Aorta (tissue), 5 donors: ENCODE measurements around the gene B4GALT3. TPM values are rescaled to one million over a fixed set of nuclear protein-coding genes. Genes with fewer than 3 reads are reported as not detected.

Source experiments
- ATAC-seq: fragments of 200-7000 bp; cut with Tn5 transposase; one replicate; pipeline ENCODE4 v1.9.1; 2022; ENCODE audit warnings: moderate library complexity; ENCODE audit not compliant: low FRiP score
- DNase-seq, 2 donors: peaks; one replicate each; pipeline ENCODE4 v3.0.0-alpha.2; 2020
- H3K27ac ChIP-seq, 2 donors: one replicate each; pipeline ENCODE4 v1.5.1; 2013; ENCODE audit warnings: low read length in 2 of 2, mild to moderate bottlenecking in 2 of 2, moderate library complexity in 2 of 2, control low read depth in 1 of 2, inconsistent platforms in 1 of 2, low read depth in 1 of 2
- H3K27me3 ChIP-seq, 2 donors: one replicate each; pipeline ENCODE4 v1.6.1; 2013; ENCODE audit warnings: control low read depth in 1 of 2, low read length in 1 of 2, mild to moderate bottlenecking in 1 of 2, moderate library complexity in 1 of 2; ENCODE audit not compliant: insufficient read depth in 2 of 2, control insufficient read depth in 1 of 2
- H3K36me3 ChIP-seq, 2 donors: one replicate each; pipeline ENCODE4 v1.6.1; 2013; ENCODE audit warnings: control low read depth in 1 of 2, low read length in 1 of 2, mild to moderate bottlenecking in 1 of 2; ENCODE audit not compliant: insufficient read depth in 2 of 2, control insufficient read depth in 1 of 2
- H3K4me1 ChIP-seq, 2 donors: one replicate each; pipeline ENCODE4 v1.6.1; 2013; ENCODE audit warnings: low read length in 2 of 2, control low read depth in 1 of 2, mild to moderate bottlenecking in 1 of 2, moderate library complexity in 1 of 2; ENCODE audit not compliant: insufficient read depth in 2 of 2, control insufficient read depth in 1 of 2
- H3K4me3 ChIP-seq, 2 donors: one replicate each; pipeline ENCODE4 v1.5.1; 2013; ENCODE audit warnings: low read length in 2 of 2, control low read depth in 1 of 2, mild to moderate bottlenecking in 1 of 2
- H3K9me3 ChIP-seq: one replicate; pipeline ENCODE4 v1.6.1; 2013; ENCODE audit warnings: mild to moderate bottlenecking, low read length; ENCODE audit not compliant: control insufficient read depth
- WGBS, 2 donors: extraction: QIAGEN DNeasy Blood & Tissue Kit; methylation state at CpG; one replicate each; pipeline ENCODE4 v1.1.7; 2013; 5-methylcytosine and 5-hydroxymethylcytosine counted together
- intact Hi-C, 2 donors: fragments of 100-400 bp; cut with DNase I; formaldehyde crosslinking; loops; one replicate each; pipeline versions ENCODE4 v1.14.2 to v1.15.0; 2022
- polyA plus RNA-seq, 2 donors: library from polyadenylated mRNA; stranded (reverse); fragments of 200-250 nt; gene quantifications; one replicate each; pipeline ENCODE4 v1.2.3, GENCODE V29; 2013
- total RNA-seq, 2 donors: library from RNA; stranded (reverse); fragmentation: NEBNext Ultra II Directional; extraction: Animal tissue kit (Norgen Biotek cat#: 25700); gene quantifications; one replicate each; pipeline ENCODE4 v1.2.1, GENCODE V29; 2021
- donor health status: healthy with polysubstance abuse.
- donor health status: Bipolar disorder and iron deficiency.
- donor health status: DM: no; HTN: no; CAD: no.
- donor health status: DM: no; HTN: no; CAD: no.
- donor health status: DM: yes; HTN: yes; CAD: no.

The B4GALT3 gene
- total and polyA plus RNA-seq, 4 donors = 13.9 to 29.8 (median 24.9) TPM

DNA sequence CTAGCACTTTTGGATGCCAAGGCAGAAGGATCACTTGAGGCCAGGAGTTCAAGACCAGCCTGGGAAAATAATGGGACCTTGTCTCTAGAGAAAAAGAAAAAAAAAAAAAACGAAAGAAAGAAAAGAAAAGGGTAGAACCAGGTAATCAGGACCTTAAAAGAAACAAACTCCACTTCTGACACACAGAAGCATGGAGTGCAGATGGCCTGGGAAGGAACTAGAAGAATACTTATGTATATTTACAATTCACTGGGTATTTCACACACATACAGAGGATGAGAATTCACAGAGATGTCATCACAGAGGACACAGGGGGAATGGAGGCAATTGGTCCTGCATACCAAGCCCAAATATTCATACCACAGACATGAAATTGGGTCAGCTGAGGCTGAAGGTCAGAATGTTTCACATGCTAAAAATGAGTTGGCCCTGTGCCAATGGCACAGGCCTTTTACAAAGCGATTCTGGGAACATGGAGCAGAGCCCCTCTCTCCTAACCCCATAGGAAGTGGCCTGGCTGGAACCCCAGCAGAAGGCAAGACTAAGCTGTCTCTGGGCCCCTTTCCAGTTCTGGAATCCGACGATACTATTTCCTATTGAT is 4.4 kb downstream of the B4GALT3 start:
- H3K4me3 ChIP-seq = no peak overlapping the region
- DNase-seq (peak; percentile 45 to 78), ATAC-seq (no peak)
- peaks cover 0 to 4% of the 10 kb centered on the region in 2 donors for H3K36me3 ChIP-seq
- H3K4me1 ChIP-seq = no peaks in the 10 kb centered on the region
- WGBS, 2 donors = 23 to 26% methylated on average over 4 of the region's 4 CpGs
- peak overlapping the region in 1 of 2 donors; percentile 20 for H3K27ac ChIP-seq
- no peaks in the 10 kb centered on the region for H3K27me3 ChIP-seq
- intact Hi-C loops = no loop called here
- no peaks in the 10 kb centered on the region for H3K9me3 ChIP-seq

DNA sequence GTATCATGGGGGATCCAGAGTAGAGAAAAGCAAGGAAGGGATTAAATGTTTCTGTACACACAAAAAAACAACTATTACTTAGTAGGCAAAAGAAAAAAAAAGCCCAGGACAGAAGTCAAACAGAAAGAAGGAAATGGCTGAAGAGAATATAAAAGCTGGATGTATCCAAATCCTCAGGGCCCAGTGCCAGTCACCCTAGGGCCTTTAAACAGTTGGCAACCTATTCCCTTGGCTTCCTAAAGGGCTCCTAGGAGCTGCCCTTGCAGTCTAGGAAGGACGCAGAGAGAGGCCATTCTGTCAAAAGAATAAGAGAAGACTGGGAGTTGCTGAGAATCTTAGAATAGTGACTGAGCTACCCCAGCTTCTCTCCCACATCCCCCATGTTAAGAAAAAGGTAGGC is 5.0 kb downstream of the B4GALT3 start:
- ATAC-seq (no peak), DNase-seq (peak in 1 of 2 donors; percentile 19)
- Histone ChIP-seq H3K4me3 (no peak overlapping the region), H3K4me1 (no peaks in the 10 kb centered on the region), H3K27ac (no peak overlapping the region), H3K36me3 (peaks cover 0 to 4% of the 10 kb centered on the region in 2 donors), H3K9me3 (no peaks in the 10 kb centered on the region), H3K27me3 (no peaks in the 10 kb centered on the region)
- intact Hi-C loops = no loop called here
- WGBS, 2 donors = 57 to 65% methylated on average over 1 of the region's 1 CpG

DNA sequence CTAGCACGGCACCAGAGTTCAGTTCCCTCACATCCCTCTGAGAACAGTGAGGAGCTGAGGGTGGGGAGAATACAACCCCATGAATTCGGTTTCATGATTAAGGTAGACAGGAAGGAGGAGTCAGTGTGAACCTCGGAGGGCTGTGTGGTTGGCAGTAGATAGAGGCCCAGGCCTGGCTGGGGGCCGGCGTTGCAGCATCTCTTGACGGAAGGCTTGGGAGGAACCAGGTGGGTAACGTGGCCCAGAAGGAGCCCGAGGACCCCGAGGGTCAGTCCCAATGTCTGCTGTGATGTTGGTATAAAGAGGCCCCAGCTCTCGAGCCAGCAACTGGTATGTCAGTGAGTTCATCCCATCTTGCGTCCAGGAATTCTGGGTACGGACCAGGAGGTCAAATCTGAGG is 5.6 kb downstream of the B4GALT3 start:
- Histone ChIP-seq H3K27ac (no peak overlapping the region), H3K4me1 (no peaks in the 10 kb centered on the region)

DNA sequence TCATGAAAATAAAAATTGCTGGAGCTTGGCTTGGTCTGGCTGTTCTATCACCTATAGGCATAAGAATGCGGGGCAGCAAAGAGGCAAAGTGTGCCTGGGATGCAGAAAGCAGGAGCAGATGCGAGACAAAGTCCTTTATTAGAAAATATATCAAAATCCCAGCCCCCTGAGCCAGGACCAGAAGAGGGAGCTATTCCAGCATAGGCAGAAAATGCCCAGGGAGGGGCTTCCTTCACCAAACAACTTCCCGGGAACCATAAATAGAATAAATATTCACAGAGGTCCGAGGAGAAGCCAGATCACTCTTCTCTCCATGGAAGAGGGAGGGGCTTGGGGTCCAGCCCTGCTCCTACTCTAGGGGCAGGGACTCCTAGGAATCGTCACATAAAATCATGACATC is 6.1 kb downstream of the B4GALT3 start:
- H3K4me1 ChIP-seq = no peaks in the 10 kb centered on the region
- WGBS, 2 donors = 44 to 48% methylated on average over 5 of the region's 5 CpGs
- DNase-seq (peak; percentile 15 to 20), ATAC-seq (no peak)
- intact Hi-C loops = no loop called here
- H3K9me3 ChIP-seq = no peaks in the 10 kb centered on the region
- H3K36me3 ChIP-seq = peaks cover 0 to 4% of the 10 kb centered on the region in 2 donors
- H3K27ac ChIP-seq = no peak overlapping the region
- no peak overlapping the region for H3K4me3 ChIP-seq
- H3K27me3 ChIP-seq = no peaks in the 10 kb centered on the region

More for the DNA sequence above, 5.6 kb downstream of the B4GALT3 start:
- WGBS, 2 donors = 80 to 82% methylated on average over 12 of the region's 12 CpGs
- intact Hi-C loops = no loop called here
- ATAC-seq (no peak), DNase-seq (peak; percentile 36 to 63)
- peaks cover 0 to 4% of the 10 kb centered on the region in 2 donors for H3K36me3 ChIP-seq
- H3K27me3 ChIP-seq = no peaks in the 10 kb centered on the region
- H3K4me3 ChIP-seq = no peak overlapping the region
- no peaks in the 10 kb centered on the region for H3K9me3 ChIP-seq

DNA sequence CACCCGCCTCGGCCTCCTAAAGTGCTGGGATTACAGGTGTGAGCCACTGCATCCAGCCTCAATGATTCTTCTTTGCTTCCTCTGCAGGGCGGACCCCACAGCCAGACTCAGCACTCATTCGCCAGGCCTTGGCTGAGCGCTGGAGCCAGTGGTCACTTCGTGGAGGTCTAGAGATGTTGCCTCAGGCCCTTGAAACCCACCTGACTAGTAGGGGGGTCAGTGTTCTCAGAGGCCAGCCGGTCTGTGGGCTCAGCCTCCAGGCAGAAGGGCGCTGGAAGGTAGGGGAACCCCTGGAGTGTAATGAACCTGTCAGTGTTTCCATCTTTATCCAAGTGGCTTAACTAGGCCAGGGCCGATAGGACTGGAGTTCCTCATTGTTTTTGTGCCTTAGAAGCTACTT is 8.4 kb downstream of the B4GALT3 start:
- Histone ChIP-seq H3K27ac (no peak overlapping the region), H3K36me3 (peaks cover 0 to 2% of the 10 kb centered on the region in 2 donors), H3K9me3 (no peaks in the 10 kb centered on the region), H3K4me3 (no peak overlapping the region), H3K27me3 (no peaks in the 10 kb centered on the region), H3K4me1 (no peaks in the 10 kb centered on the region)
- DNase-seq (peak; percentile 35 to 44), ATAC-seq (no peak)
- intact Hi-C loops = no loop called here
- WGBS, 2 donors = 90 to 96% methylated on average over 9 of the region's 9 CpGs

DNA sequence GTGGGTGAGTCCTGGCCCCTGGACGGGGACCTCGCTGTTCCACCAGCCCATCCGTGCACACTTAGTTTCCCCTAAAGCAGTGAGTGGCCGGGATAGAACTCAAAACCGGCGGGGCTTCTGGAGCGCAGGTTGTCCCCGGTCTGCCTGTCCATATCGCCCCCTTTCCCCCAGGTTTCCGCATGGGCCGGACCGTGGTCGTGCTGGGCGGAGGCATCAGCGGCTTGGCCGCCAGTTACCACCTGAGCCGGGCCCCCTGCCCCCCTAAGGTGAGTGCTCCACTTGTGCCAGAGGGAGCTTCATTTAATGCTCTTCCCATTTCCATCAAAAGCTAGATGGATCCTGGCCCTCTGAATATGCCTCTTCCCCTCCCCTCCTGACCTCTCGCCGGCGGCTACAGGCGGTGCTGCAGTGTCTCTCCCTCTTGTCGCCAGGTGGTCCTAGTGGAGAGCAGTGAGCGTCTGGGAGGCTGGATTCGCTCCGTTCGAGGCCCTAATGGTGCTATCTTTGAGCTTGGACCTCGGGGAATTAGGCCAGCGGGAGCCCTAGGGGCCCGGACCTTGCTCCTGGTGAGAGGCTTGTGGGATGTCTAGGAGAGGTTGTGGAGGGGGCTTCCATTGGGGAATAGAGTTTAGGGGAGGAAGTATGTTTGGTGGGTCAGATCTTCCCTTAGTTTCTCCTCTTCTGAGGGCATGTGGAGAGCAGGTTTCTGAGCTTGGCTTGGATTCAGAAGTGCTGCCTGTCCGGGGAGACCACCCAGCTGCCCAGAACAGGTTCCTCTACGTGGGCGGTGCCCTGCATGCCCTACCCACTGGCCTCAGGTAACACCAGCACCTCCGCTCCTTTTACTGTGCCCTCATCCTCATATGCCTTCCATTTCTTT is 10.4 kb downstream of the B4GALT3 start:
- 7% methylated on average over 33 of the region's 33 CpGs for WGBS, 2 donors
- Histone ChIP-seq H3K36me3 (peaks cover 0 to 2% of the 10 kb centered on the region in 2 donors), H3K4me1 (no peaks in the 10 kb centered on the region), H3K9me3 (no peaks in the 10 kb centered on the region), H3K4me3 (peak overlapping the region; percentile 51 to 68), H3K27ac (peak overlapping the region in 1 of 2 donors; percentile 53), H3K27me3 (no peaks in the 10 kb centered on the region)
- DNase-seq = peak; percentile 60 to 79
- no peak for ATAC-seq
- intact Hi-C loops = no loop called here

DNA sequence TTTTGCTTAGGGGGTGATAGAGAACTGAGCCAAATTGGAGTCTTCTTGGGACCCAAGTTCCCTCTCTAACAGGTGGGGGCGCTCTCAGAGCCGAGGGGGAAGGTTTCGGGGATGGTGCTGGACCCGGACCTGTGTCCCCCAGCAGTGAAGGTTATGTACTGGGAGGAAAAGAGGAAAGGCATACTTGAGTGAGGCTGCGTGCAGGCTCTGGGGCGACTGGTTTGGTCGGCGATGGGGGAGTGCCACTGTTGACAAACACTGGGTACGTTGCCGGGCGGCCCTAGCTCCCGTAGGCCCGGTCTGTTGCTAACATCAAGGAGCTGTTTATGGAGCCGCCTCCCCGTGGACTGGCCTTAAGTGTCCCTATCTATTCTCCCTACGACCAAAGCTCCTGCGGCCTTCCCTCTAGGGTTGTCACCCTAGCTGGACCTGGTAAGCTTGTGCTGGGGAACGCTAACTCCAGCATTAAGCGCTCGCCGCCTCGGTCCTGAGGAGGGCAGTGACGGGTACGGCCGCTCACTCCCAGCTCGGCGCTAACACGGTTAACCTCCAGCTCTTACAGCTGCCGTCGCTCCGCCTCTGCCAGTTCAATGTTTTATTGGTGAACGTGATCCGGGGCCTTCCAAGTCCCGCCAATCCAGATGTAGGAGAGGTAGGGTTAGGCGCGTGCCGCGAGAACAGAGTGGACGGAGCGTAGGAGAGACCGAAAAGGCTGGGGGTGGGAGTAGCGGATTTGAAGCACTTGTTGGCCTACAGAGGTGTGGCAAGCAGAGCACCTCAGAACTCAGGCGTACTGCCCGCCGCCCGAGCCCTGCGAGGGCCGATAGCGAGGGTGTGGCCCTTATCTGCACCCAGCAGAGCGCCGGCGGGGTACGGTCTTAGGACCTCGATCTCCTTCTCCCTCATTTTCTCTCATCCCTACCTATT is 11.3 kb downstream of the B4GALT3 start, which contains the start of gene PPOX:
TSS of gene PPOX (plus strand) at position 685 of the 927 bp plus-strand sequence. CDS start 422 bp downstream, outside the sequence.
- H3K36me3 ChIP-seq = no peaks in the 10 kb centered on the region
- 0 to 1% methylated on average over 54 of the region's 54 CpGs for WGBS, 2 donors
- H3K27ac ChIP-seq = peak within 1 kb of the TSS in 1 of 2 donors; percentile 85
- H3K4me1 ChIP-seq = no peaks in the 10 kb centered on the region
- ATAC-seq = peak; percentile 98
- H3K27me3 ChIP-seq = no peaks in the 10 kb centered on the region
- no peaks in the 10 kb centered on the region for H3K9me3 ChIP-seq
- intact Hi-C loops = no loop called here
- peak within 1 kb of the TSS; percentile 51 to 68 for H3K4me3 ChIP-seq
- DNase-seq = peak; percentile 98

DNA sequence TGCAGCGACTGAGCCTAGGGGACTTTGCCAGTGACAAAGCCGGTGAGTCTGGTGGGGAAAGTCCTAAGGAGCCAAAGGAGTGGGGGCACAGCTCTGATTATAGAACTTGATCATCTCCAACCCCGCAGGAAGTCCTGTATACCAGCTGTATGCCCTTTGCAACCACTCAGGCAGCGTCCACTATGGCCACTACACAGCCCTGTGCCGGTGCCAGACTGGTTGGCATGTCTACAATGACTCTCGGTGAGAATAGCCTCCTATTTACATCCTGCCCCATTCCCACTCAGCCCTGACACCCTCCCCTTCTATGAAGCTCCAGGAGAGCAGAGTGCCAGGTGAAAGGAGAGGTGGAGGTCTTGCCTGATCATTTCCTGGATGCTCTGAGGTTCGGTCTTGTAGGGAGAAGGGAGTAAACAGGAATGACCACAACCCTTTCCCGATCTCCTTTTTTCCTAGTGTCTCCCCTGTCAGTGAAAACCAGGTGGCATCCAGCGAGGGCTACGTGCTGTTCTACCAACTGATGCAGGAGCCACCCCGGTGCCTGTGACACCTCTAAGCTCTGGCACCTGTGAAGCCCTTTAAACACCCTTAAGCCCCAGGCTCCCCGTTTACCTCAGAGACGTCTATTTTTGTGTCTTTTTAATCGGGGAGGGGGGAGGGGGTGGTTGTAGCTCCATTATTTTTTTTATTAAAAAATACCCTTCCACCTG is 12.3 kb downstream of the B4GALT3 start:
- H3K9me3 ChIP-seq = no peaks in the 10 kb centered on the region
- no peaks in the 10 kb centered on the region for H3K36me3 ChIP-seq
- no peak for ATAC-seq
- H3K27ac ChIP-seq = peak overlapping the region in 1 of 2 donors; percentile 85
- peak; percentile 44 to 56 for DNase-seq
- 60 to 61% methylated on average over 14 of the region's 14 CpGs for WGBS, 2 donors
- H3K4me1 ChIP-seq = no peaks in the 10 kb centered on the region
- intact Hi-C loops = no loop called here
- H3K4me3 ChIP-seq = peak overlapping the region in 1 of 2 donors; percentile 30
- no peaks in the 10 kb centered on the region for H3K27me3 ChIP-seq
